ENCODE data around the gene GAGE12D. TPM values are rescaled to one million over a fixed set of nuclear protein-coding genes. Genes with fewer than 3 reads are reported as not detected.
"Not testable (repeated sequence)": the region's sequence is repeated elsewhere in the genome, so short reads cannot be mapped to it uniquely, and the experiment has no call there.

GAGE12D gene
- total RNA-seq, 1 experiment from 2014 or later, result not detected

DNA sequence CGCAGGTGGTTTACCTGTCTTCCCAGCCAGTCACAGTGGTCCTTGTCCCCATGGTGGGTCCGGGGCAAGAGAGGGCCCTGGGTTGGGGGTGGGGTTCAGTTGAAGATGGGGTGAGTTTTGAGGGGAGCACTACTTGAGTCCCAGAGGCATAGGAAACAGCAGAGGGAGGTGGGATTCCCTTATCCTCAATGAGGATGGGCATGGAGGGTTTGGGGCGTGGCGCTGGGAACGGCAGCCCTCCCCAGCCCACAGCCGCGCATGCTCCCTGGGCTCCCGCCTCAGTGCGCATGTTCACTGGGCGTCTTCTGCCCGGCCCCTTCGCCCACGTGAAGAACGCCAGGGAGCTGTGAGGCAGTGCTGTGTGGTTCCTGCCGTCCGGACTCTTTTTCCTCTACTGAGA is 47.7 kb downstream of the GAGE12D start, which contains the start of gene GAGE2A:
Gene GAGE2A (plus strand): TSS at position 301 of the 400 bp plus-strand sequence. CDS start 1,155 bp downstream, outside the sequence.
- H3K4me1 ChIP-seq (ENCODE audit: insufficient read depth, low read length, poor library complexity, severe bottlenecking); H3K9me3 ChIP-seq (ENCODE audit: low read depth, low read length, poor library complexity, severe bottlenecking); intact Hi-C loops (cut with micrococcal nuclease; ENCODE audit: unreplicated experiment); H3K27me3 ChIP-seq (replicated peaks; ENCODE audit: insufficient read depth, low read depth, low read length, poor library complexity); H3K36me3 ChIP-seq (ENCODE audit: insufficient read depth, low read length, poor library complexity, severe bottlenecking); CTCF ChIA-PET; BruUV-seq (replicated peaks); H3K27ac ChIP-seq (ENCODE audit: low read depth, low read length, poor library complexity, severe bottlenecking); H3K4me3 ChIP-seq (ENCODE audit: low read depth, low read length, poor library complexity, severe bottlenecking); DNase-seq (ENCODE audit: low spot score); POLR2A ChIA-PET (ENCODE audit: low non-redundant PET): not testable (repeated sequence)

DNA sequence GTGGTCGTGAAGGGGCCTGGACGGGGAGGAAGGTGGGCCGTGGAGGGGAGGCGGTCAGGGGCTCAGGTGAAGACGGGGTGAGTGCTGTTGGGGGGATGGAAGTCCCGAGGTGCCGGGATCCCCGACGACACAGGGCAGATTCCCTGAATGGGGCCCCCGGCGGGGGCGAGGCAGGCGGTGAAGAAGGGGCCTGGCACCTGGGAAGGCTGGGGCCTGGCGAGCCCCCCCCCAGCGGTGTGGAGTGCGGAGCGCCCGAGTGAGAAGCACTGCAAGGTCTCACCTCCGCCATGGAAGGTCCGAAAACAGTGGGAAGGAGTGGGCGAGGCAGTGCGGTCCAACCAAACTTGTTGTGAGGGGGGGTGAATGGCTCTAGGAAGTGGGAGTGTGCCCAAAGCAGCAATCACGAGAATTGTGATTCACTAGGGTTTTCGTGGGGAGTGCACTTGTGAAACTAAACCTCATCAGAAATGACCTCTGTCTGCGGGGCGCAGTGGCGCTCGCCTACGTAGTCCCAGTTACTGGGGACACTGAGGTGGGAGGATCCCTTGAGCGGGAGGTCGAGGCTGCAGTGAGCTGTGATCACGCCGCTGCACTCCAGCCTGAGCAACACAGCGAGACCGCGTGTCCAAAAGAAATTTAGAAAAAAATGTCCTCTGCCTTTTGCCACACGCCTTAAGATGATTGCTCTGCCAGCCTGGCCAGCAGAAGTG is 48.4 kb downstream of the GAGE12D start:
- BruUV-seq (replicated peaks); H3K4me1 ChIP-seq (ENCODE audit: insufficient read depth, low read length, poor library complexity, severe bottlenecking); intact Hi-C loops (cut with micrococcal nuclease; ENCODE audit: unreplicated experiment); POLR2A ChIA-PET (ENCODE audit: low non-redundant PET); H3K27me3 ChIP-seq (replicated peaks; ENCODE audit: insufficient read depth, low read depth, low read length, poor library complexity); H3K9me3 ChIP-seq (ENCODE audit: low read depth, low read length, poor library complexity, severe bottlenecking); H3K36me3 ChIP-seq (ENCODE audit: insufficient read depth, low read length, poor library complexity, severe bottlenecking); CTCF ChIA-PET; H3K27ac ChIP-seq (ENCODE audit: low read depth, low read length, poor library complexity, severe bottlenecking); H3K4me3 ChIP-seq (ENCODE audit: low read depth, low read length, poor library complexity, severe bottlenecking); DNase-seq (ENCODE audit: low spot score): not testable (repeated sequence)

DNA sequence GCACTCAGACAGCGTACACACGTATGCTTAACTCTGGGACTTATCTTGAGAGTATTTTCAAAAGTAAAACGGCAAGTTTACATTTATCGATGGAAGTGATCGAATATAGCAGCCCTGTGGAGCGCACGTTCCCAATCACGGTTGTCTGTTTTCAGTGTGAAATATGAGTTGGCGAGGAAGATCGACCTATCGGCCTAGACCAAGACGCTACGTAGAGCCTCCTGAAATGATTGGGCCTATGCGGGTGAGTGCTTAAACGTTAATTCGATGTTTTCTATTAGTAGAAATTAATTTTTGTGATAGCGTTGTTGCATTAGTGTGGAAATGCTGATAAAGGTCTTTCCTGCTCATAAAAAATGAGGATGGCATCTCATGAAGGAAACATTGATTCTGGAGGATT is 49.0 kb downstream of the GAGE12D start:
- H3K27me3 ChIP-seq (replicated peaks; ENCODE audit: insufficient read depth, low read depth, low read length, poor library complexity); BruUV-seq (replicated peaks); POLR2A ChIA-PET (ENCODE audit: low non-redundant PET); CTCF ChIA-PET; H3K27ac ChIP-seq (ENCODE audit: low read depth, low read length, poor library complexity, severe bottlenecking); H3K4me3 ChIP-seq (ENCODE audit: low read depth, low read length, poor library complexity, severe bottlenecking); H3K36me3 ChIP-seq (ENCODE audit: insufficient read depth, low read length, poor library complexity, severe bottlenecking); intact Hi-C loops (cut with micrococcal nuclease; ENCODE audit: unreplicated experiment); DNase-seq (ENCODE audit: low spot score); H3K4me1 ChIP-seq (ENCODE audit: insufficient read depth, low read length, poor library complexity, severe bottlenecking); H3K9me3 ChIP-seq (ENCODE audit: low read depth, low read length, poor library complexity, severe bottlenecking): not testable (repeated sequence)

Other genes starting within 250 kb of the GAGE12D start
- gene GAGE10, start 238.1 kb upstream of the GAGE12D start, total RNA-seq (2021), result not detected in 2 replicates
- gene GAGE12J, start 219.7 kb upstream of the GAGE12D start, total RNA-seq (2021), result not detected in 2 replicates
- not detected in 2 replicates for gene GAGE13, start 210.2 kb upstream of the GAGE12D start, total RNA-seq (2021)
- not detected in 2 replicates for gene GAGE12C, start 9.6 kb upstream of the GAGE12D start, total RNA-seq (2021)
- not detected in 2 replicates for gene GAGE12E, start 9.6 kb downstream of the GAGE12D start, total RNA-seq (2021)
- not detected in 2 replicates for gene GAGE12F, start 19.1 kb downstream of the GAGE12D start, total RNA-seq (2021)
- not detected in 2 replicates for gene GAGE12G, start 28.7 kb downstream of the GAGE12D start, total RNA-seq (2021)
- not detected in 2 replicates for gene GAGE12H, start 38.2 kb downstream of the GAGE12D start, total RNA-seq (2021)
- not detected in 2 replicates for gene GAGE2A, start 47.8 kb downstream of the GAGE12D start, total RNA-seq (2021)
- gene GAGE1, start 57.3 kb downstream of the GAGE12D start, total RNA-seq (2021), result not detected in 2 replicates
- gene PAGE1, start 154.3 kb downstream of the GAGE12D start, total RNA-seq (2021), result not detected in 2 replicates

All from A673 (cell line).